ENCODE results near the gene F3. TPM values are rescaled to one million over a fixed set of nuclear protein-coding genes. Genes with fewer than 3 reads are reported as not detected.

F3 gene
- polyA plus RNA-seq, 1 of the 3 experiments (the other 2 are of a cell fraction): 1.8 TPM

DNA sequence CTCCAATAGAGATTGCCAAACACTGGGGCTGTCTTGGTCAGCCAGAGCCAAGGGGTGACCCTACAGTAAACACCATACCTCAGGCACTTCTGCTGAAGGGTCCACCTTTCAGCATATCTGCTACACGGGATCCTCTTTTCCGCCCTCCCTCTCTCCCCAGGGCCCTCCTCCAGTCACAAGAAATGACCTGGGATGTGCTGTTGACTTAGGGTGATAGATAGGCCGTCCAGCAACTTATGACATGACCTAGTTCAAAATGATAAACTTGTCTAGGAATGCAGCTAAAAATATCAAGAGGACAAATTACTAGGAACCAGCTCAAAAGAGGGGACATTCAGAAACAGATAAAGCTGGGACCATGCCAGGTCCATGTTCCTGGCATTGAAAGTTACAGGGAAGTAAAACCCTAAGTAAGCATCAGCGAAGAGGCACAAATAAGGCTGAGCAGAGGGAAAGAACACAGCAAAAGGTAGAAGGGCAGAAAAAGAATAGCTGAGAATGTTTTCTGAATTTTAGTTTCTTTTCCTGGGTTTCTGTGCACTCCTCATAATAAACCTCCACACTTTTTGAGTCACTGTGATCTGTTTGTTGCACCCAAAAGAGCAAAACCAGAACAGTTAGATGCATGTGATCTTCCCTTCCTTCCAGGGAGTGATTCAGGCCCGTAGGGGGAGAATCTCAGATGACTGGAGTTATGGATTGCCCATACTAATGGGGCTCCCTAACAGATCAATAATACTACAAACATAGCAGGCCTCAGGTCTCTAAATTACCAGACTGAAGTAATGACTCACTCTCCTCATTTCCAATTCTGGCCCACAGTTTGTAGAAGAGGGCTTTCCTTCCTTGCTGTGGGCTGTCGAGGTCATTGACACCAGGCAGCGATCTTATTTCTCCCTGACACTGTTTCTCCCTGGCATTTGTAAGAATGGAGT, 48.9 kb upstream of the F3 start:
- Histone ChIP-seq H2AFZ (ENCODE audit: low read depth) (no peak overlapping the region), H3K4me1 (ENCODE audit: control insufficient read depth in 1 of 2, insufficient read depth in 2 of 2, low read depth in 1 of 2, low read length in 1 of 2) (peaks cover 0 to 8% of the 10 kb centered on the region in 2 experiments; a peak in 1 of 4 replicates), H3K79me2 (ENCODE audit: insufficient read depth) (no peaks in the 10 kb centered on the region), H3K9me2 (no peaks in the 10 kb centered on the region), H3K4me2 (no peak overlapping the region), H3K36me3 (replicated peaks in 1 of 2; ENCODE audit: control insufficient read depth in 1 of 2, insufficient read depth in 2 of 2, low read length in 1 of 2) (no peaks in the 10 kb centered on the region), H3F3A (replicated peaks; ENCODE audit: insufficient read depth) (no peaks in the 10 kb centered on the region), H4K20me1 (ENCODE audit: insufficient read depth) (no peaks in the 10 kb centered on the region), H3K4me3 (ENCODE audit: low read depth in 2 of 2, low read length in 1 of 2) (no peak overlapping the region), H3K9ac (no peak overlapping the region), H3K27me3 (ENCODE audit: insufficient read depth) (no peaks in the 10 kb centered on the region), H3K27ac (ENCODE audit: low read depth in 2 of 2, low read length in 1 of 2) (no peak overlapping the region), H3K9me3 (no peaks in the 10 kb centered on the region)
- DNase-seq: no peak
- ChIA-PET CTCF (interaction anchor here (1.0 kb wide), 1 partner anchor 11 kb away, joined by 3 read pairs; no protein-coding TSS in a partner anchor), POLR2A (no interaction called here)
- TF ChIP-seq, protein P1, sequence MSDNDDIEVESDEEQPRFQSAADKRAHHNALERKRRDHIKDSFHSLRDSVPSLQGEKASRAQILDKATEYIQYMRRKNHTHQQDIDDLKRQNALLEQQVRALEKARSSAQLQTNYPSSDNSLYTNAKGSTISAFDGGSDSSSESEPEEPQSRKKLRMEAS (IDR thresholded peaks at IDR 0.05; ENCODE audit: low read depth): no peak
- TF ChIP-seq SMC3 (IDR thresholded peaks at IDR 0.05; ENCODE audit: low read depth, low read length) (no peak), NFIC (IDR thresholded peaks at IDR 0.05; ENCODE audit: borderline replicate concordance) (no peak), JUND (IDR thresholded peaks at IDR 0.05) (no peak), IRF3 (IDR thresholded peaks at IDR 0.05; ENCODE audit: low read depth, low read length) (no peak), EP300 (IDR thresholded peaks at IDR 0.05; ENCODE audit: borderline replicate concordance in 1 of 2, low read depth in 1 of 2, low read length in 1 of 2) (no peak), RXRA (IDR thresholded peaks at IDR 0.05; ENCODE audit: borderline replicate concordance, low read depth) (no peak), RAD21 (IDR thresholded peaks at IDR 0.05; ENCODE audit: low read length) (no peak), RFX5 (IDR thresholded peaks at IDR 0.05; ENCODE audit: low read length) (no peak), MXI1 (IDR thresholded peaks at IDR 0.05; ENCODE audit: low read depth, low read length) (no peak), CHD2 (IDR thresholded peaks at IDR 0.05; ENCODE audit: low read length, partially characterized antibody) (no peak), GATA2 (CRISPR knock-in tag; IDR thresholded peaks at IDR 0.05) (no peak), POLR2AphosphoS5 (IDR thresholded peaks at IDR 0.05; ENCODE audit: low read depth, low read length) (no peak), TCF12 (IDR thresholded peaks at IDR 0.05) (no peak)
- TF ChIP-seq, protein P2, sequence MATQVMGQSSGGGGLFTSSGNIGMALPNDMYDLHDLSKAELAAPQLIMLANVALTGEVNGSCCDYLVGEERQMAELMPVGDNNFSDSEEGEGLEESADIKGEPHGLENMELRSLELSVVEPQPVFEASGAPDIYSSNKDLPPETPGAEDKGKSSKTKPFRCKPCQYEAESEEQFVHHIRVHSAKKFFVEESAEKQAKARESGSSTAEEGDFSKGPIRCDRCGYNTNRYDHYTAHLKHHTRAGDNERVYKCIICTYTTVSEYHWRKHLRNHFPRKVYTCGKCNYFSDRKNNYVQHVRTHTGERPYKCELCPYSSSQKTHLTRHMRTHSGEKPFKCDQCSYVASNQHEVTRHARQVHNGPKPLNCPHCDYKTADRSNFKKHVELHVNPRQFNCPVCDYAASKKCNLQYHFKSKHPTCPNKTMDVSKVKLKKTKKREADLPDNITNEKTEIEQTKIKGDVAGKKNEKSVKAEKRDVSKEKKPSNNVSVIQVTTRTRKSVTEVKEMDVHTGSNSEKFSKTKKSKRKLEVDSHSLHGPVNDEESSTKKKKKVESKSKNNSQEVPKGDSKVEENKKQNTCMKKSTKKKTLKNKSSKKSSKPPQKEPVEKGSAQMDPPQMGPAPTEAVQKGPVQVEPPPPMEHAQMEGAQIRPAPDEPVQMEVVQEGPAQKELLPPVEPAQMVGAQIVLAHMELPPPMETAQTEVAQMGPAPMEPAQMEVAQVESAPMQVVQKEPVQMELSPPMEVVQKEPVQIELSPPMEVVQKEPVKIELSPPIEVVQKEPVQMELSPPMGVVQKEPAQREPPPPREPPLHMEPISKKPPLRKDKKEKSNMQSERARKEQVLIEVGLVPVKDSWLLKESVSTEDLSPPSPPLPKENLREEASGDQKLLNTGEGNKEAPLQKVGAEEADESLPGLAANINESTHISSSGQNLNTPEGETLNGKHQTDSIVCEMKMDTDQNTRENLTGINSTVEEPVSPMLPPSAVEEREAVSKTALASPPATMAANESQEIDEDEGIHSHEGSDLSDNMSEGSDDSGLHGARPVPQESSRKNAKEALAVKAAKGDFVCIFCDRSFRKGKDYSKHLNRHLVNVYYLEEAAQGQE (IDR thresholded peaks at IDR 0.05; ENCODE audit: low read depth, low read length): no peak
- TF ChIP-seq, protein P3, sequence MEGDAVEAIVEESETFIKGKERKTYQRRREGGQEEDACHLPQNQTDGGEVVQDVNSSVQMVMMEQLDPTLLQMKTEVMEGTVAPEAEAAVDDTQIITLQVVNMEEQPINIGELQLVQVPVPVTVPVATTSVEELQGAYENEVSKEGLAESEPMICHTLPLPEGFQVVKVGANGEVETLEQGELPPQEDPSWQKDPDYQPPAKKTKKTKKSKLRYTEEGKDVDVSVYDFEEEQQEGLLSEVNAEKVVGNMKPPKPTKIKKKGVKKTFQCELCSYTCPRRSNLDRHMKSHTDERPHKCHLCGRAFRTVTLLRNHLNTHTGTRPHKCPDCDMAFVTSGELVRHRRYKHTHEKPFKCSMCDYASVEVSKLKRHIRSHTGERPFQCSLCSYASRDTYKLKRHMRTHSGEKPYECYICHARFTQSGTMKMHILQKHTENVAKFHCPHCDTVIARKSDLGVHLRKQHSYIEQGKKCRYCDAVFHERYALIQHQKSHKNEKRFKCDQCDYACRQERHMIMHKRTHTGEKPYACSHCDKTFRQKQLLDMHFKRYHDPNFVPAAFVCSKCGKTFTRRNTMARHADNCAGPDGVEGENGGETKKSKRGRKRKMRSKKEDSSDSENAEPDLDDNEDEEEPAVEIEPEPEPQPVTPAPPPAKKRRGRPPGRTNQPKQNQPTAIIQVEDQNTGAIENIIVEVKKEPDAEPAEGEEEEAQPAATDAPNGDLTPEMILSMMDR (IDR thresholded peaks at IDR 0.05): no peak
- WGBS (ENCODE audit: low lambda C conversion rate): 79% methylated on average over 7 of the region's 7 CpGs
